Upper lobe of right lung (tissue), 1 donor: ENCODE measurements around the gene FLRT1. TPM values are rescaled to one million over a fixed set of nuclear protein-coding genes. Genes with fewer than 3 reads are reported as not detected.

Source experiments
- ATAC-seq: fragments of 200-7000 bp; cut with Tn5 transposase; one replicate; pipeline ENCODE4 v1.9.1; 2020; ENCODE audit warnings: mild to moderate bottlenecking, moderate library complexity
- DNase-seq: peaks from one replicate; pipeline ENCODE4 v3.0.0-alpha.2; 2020
- H3K27ac ChIP-seq: fragments of 200-600 bp; one replicate; pipeline ENCODE4 v1.8.0; 2022
- H3K27me3 ChIP-seq: fragments of 200-600 bp; one replicate; pipeline ENCODE4 v1.8.0; 2022; ENCODE audit warnings: mild to moderate bottlenecking
- H3K36me3 ChIP-seq: fragments of 200-600 bp; one replicate; pipeline ENCODE4 v1.8.0; 2022
- H3K4me1 ChIP-seq: fragments of 200-600 bp; one replicate; pipeline ENCODE4 v1.8.0; 2022
- H3K4me3 ChIP-seq: fragments of 200-600 bp; one replicate; pipeline ENCODE4 v1.8.0; 2022; ENCODE audit warnings: mild to moderate bottlenecking
- H3K9me3 ChIP-seq: fragments of 200-600 bp; one replicate; pipeline ENCODE4 v1.8.0; 2022
- intact Hi-C: fragments of 100-400 bp; cut with DNase I; formaldehyde crosslinking; loops from one replicate; pipeline ENCODE4 v1.11.0; 2022
- total RNA-seq: library from RNA; stranded (reverse); fragmentation: NEBNext Ultra II Directional; extraction: Animal tissue kit (Norgen Biotek cat#: 25700); gene quantifications from one replicate; pipeline ENCODE4 v1.2.1, GENCODE V29; 2021
- TF ChIP-seq, protein P1 (sequence below): fragments of 200-600 bp; IDR thresholded peaks from one replicate; pipeline ENCODE4 v1.8.0; 2022; ENCODE audit warnings: antibody characterized with exemption
- donor health status: DM: no; HTN: yes; CAD: no; lungs with severe emphysema.

Gene FLRT1
- total RNA-seq, 1 donor from 2014 or later, result not detected

DNA sequence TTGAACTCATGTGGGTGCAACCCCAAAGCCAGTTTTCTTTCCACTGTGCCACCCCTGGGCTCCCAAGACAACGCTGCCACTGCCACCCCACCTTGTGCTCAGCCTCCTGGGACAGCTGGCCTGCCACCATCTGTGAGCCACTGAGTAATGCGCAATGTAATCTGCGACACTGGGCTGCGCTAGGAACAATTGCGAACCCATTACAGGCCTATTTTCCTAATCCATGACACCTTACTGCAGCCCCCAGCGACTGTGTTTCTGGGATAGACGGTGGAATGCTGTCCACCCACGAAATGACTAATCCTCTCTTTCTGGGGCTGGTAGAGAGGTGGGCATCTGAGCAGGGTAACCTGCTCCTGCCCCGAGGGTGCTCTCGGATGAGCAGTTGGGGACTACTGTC, 22.2 kb downstream of the FLRT1 start:
- Histone ChIP-seq H3K27ac (no peak overlapping the region), H3K9me3 (no peaks in the 10 kb centered on the region), H3K4me1 (peaks cover 10% of the 10 kb centered on the region), H3K36me3 (no peaks in the 10 kb centered on the region), H3K27me3 (peaks cover under 1% of the 10 kb centered on the region), H3K4me3 (no peak overlapping the region)
- intact Hi-C loops, result no loop called here
- ATAC-seq (no peak), DNase-seq (no peak)
- TF ChIP-seq, protein P1, sequence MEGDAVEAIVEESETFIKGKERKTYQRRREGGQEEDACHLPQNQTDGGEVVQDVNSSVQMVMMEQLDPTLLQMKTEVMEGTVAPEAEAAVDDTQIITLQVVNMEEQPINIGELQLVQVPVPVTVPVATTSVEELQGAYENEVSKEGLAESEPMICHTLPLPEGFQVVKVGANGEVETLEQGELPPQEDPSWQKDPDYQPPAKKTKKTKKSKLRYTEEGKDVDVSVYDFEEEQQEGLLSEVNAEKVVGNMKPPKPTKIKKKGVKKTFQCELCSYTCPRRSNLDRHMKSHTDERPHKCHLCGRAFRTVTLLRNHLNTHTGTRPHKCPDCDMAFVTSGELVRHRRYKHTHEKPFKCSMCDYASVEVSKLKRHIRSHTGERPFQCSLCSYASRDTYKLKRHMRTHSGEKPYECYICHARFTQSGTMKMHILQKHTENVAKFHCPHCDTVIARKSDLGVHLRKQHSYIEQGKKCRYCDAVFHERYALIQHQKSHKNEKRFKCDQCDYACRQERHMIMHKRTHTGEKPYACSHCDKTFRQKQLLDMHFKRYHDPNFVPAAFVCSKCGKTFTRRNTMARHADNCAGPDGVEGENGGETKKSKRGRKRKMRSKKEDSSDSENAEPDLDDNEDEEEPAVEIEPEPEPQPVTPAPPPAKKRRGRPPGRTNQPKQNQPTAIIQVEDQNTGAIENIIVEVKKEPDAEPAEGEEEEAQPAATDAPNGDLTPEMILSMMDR, result no peak

DNA sequence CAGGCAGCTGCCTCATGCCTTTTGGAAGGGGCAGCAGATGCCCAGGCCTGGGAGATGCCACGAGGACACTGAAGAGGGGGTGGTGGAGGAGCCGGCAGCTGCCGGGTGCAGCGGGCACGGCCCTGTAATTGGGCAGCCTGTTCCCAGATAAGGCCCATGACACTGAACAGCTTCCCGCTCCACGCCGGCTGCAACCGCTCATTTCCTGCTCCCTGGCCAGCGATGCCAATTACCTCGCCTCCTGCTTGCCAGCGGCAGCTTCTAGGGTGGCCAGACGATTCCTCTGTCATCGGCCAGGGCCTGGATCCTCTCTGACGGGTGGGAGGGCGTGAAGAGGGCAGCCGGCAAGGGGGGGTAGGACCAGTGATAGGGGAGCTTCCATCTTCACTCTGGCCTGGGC, 22.8 kb downstream of the FLRT1 start:
- Histone ChIP-seq H3K9me3 (no peaks in the 10 kb centered on the region), H3K27me3 (peaks cover 7% of the 10 kb centered on the region), H3K4me3 (no peak overlapping the region), H3K27ac (no peak overlapping the region), H3K4me1 (peaks cover 10% of the 10 kb centered on the region), H3K36me3 (no peaks in the 10 kb centered on the region)
- intact Hi-C loops, result no loop called here
- no peak for ATAC-seq
- DNase-seq, result no peak
- TF ChIP-seq, protein P1, result no peak

DNA sequence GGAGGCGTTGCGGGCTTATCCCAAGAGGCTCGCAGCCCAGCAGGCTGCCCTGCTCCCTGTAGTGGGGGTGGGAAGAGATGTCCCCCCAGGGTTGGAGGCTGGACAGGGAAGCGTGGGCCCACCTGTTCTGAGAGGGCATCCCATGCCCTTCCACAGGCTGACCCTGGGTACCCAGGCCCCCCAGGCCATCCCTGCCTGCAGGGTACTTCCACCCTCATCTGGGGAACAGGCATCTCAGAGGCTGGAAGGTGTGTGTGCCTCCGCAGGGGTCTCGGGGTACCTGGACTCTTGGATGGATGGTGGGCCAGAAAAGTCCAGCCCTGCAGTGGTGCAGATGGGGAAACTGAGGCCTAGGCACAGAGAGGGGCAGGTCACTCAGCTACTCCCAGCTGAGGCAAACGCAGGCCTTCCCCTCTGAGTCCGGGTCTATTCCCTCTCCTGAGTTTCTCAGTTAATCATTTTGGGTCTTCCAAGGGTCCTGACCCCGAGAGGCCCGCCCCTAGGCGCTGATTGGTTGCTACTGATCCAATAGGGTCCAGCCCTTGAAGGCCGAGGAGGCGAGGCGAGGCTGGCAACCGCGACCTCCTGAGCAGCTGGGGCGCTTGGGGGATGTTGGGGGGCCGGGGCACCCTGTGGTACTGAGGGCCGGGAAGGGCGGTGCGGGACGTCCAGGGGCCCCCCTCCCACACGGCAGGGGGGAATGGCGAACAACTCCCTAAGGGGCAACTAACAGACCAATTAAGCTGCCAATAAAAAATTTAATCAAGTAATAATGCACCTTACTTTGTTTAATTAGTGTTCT, 23.8 kb downstream of the FLRT1 start:
- Histone ChIP-seq H3K9me3 (no peaks in the 10 kb centered on the region), H3K27me3 (peaks cover 10% of the 10 kb centered on the region), H3K27ac (no peak overlapping the region), H3K36me3 (no peaks in the 10 kb centered on the region), H3K4me3 (no peak overlapping the region), H3K4me1 (peaks cover 10% of the 10 kb centered on the region)
- ATAC-seq (no peak), DNase-seq (no peak)
- intact Hi-C loops, result no loop called here
- TF ChIP-seq, protein P1, result no peak

DNA sequence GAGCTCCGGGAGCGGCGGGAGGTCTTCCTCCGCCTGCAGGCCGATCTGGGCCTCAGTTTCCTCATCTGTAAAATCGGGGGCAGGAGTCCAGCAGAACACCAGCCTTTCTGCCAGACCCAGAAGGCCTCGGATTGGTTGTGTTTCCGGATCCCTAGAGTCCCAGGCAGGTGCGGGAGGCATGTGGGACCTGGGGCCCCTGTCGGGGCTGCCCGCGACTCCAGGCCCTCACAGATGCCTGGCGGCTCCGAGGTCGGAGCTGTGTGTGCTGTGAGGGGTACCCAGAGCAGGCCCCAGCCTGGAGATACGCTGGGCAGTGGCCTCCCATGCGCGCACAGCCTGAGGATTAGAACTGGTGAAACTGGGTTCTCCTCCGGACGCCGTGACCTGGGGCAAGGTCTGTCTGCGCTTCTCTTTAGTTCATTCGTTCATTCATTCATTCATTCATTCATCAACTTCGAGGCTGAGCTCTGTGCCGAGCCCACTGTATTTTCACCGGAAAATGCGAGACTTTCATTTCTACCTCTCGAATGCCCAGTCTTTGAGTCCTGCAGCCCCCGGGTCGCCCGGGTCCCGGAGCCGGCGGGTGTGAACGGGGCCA, 24.6 kb downstream of the FLRT1 start:
- DNase-seq, result no peak
- TF ChIP-seq, protein P1, result no peak
- no peak overlapping the region for H3K27ac ChIP-seq
- no peaks in the 10 kb centered on the region for H3K9me3 ChIP-seq
- peaks cover 10% of the 10 kb centered on the region for H3K4me1 ChIP-seq
- H3K4me3 ChIP-seq, result peak overlapping the region; percentile 40
- intact Hi-C loops, result no loop called here
- no peak for ATAC-seq
- peaks cover 10% of the 10 kb centered on the region for H3K27me3 ChIP-seq
- no peaks in the 10 kb centered on the region for H3K36me3 ChIP-seq

DNA sequence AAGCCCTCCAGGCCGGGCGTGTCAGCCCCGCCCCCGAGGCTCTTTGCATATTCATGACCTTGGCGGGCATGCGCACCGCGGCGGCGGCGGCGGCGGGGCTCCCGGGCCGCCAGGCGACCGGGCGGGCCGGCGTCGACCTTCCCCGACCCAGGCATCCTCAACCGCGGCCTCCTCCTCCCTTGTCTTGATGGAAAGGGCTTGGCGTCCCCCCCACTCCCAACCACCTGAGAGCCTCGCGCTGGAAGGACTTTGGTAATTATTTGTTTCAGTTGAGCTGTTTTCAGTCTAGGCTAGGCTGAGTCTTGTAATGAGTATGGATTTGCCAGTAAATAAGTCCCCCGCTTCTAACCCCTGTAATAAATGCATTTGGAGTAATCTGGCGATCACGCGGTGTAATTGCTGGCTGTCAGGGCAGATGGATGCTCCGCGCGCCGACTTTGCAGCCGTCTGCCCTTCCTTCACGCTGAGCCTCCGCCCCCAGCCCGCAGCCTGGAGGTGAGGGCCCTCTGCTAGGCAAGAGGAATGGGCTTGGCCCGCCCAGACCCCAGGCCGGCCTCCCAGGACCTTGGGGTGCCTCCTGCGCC, 25.2 kb downstream of the FLRT1 start:
- TF ChIP-seq, protein P1, result no peak
- no peak overlapping the region for H3K27ac ChIP-seq
- peaks cover 10% of the 10 kb centered on the region for H3K27me3 ChIP-seq
- intact Hi-C loops, result no loop called here
- peaks cover 10% of the 10 kb centered on the region for H3K4me1 ChIP-seq
- no peaks in the 10 kb centered on the region for H3K9me3 ChIP-seq
- ATAC-seq, result peak; percentile 68
- H3K4me3 ChIP-seq, result peak overlapping the region; percentile 40
- no peaks in the 10 kb centered on the region for H3K36me3 ChIP-seq
- peak; percentile 82 for DNase-seq
